HG02970 (cell line): Measurements from ENCODE around the gene FCGR3A.
A peak's percentile ranks its signal among the peaks of the same experiment; 100 is the strongest.
"Not testable (repeated sequence)": the region's sequence is repeated elsewhere in the genome, so short reads cannot be mapped to it uniquely, and the experiment has no call there.

ENCODE experiments used
- ATAC-seq: cut with Tn5 transposase; IDR thresholded peaks from one replicate; pipeline ENCODE4 v1.9.1; 2021; ENCODE audit warnings: mild to moderate bottlenecking, moderate library complexity, moderate number of reproducible peaks; ENCODE audit not compliant: unreplicated experiment, low FRiP score

The FCGR3A gene

DNA sequence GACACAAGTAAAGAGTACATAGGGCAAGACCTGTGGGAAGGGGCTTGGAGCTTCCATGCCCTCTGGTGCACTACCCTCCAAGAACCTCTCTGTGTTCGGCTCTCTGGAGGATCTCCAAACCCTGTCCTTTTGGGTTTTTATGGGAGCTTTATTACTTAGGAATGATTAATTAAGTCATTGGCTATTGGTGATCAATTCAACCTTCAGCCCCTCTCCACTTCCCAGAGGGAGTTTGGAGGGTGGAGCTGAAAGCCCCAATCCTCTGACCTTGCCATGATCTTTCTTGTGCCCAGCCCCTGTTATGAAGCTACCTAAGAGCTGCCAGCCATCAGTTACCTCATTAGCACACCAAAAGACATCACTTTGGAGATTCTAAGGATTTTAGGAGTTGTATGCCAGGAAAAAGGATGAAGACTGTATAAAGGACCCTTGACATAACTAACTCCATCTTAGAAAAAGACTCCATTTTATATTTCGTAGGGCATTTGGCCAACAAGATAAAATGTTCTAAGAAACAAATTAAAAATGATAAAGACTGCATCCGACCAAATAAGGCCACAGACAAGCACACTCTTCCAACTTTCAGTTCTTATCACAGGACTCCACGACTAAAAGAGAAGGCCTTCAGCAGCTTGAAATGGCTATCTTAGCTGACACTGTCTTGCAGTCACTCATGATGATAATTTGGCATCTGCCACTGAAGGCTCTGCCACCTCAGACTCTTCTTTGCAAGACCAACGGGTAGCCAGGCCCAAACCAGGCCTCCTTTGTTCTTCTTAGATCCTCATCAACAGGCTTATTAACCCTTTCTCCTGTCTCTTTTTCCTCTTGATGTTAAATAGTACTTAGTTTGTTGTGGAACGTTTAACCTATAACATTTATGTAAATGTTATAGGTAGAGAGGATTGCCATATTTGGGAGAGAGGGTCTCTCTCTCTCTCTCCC is 8.2 kb upstream of the FCGR3A start:
- not testable (repeated sequence) for ATAC-seq

DNA sequence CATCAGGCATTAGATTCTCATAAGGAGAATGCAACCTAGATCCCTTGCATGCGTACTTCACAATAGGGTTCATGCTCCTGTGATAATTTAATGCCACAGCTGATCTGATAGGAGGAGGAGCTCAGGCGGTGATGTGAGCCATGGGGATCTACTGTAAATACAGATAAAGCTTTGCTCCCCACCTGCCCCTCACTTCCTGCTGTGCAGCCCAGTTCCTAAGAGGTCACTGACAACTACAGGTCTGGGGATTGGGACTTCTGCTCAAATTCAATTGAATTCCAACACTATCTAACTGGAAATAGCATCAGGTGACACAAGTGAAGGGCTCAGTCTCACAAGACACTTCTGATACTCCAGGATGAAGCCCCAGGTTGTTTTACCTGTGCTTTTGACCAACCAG is 7.4 kb upstream of the FCGR3A start:
- ATAC-seq: not testable (repeated sequence)

DNA sequence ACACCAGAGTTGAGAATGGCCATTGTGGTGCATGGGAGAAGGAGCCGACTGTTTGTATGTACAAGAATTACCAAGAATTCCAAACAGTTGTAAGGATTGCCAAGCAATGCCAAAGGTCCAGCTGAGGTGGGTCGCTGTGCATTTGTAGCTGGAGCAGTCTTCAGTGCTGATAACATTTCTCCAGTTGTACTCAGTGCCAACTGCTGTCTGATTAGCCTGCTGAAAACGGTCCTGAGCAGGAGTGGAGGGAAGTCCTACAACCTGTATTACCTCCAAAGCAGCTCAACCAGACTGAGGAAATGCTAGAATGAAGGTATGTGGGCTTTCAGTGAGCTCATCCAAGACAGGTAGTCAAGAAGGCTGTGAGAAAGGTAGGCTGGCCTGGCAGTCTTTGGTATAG is 6.5 kb upstream of the FCGR3A start:
- not testable (repeated sequence) for ATAC-seq

DNA sequence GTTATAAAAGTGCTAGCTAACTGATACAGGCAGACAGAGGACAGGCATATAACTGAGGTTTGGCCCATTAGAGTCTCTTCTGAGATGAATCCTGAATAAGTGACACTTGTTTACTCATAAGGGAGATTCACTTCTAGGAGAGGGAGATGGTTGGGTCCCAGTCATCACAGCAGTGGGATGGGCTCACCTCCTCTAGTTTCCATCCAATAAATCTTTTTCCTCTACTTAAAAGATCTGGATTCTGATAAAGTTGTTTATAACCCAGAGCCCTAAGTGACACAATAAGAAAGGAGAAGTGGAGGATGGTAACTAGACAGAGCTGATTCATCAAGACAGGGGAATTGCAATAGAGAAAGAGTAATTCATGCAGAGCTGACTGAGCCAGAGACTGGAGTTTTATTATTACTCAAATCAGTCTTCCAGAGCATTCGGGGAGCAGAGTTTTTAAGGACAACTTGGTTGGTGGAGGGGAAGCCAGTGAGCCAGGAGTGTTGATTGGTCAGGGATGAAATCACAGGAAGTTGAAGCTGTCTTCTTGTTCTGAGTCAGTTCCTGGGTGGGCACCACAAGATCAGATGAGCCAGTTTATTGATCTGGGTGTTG is 5.3 kb upstream of the FCGR3A start:
- ATAC-seq: not testable (repeated sequence)

DNA sequence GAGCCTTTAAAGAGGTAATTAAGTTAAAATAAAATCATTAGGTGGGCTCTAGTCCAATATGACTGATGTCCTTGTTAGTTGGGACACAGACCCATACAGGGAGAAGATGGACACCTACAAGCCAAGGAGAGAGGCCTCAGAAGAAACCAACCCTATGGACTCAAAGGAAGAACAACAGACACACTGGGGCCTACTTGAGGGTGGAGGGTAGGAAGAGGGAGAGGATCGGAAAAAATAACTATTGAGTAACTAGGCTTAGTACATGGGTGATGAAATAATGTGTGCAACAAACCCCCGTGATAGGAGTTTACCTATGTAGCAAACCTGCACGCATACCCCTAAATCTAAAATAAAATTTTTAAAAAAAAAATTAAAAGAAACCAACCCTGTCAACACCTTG is 4.7 kb upstream of the FCGR3A start:
- ATAC-seq: not testable (repeated sequence)

DNA sequence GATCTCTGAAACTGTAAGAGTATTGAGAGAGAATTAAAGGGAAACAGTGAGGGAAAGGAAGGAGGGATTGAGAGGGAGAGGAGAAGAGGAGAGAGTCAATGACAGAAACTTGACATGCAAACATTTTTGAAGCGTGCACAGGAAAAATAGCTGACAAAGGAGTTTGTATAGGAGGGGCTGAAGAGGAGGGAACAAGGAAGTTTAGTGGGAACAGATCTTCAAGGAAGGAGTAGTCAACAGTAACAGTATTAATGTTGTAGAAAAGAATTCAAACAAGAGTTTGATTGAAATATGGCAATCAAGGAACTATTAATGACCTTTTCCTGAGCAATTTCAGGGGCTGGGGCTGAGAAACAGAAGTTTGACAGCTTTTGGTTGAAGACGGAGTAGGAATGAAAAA is 4.0 kb upstream of the FCGR3A start:
- ATAC-seq: not testable (repeated sequence)

DNA sequence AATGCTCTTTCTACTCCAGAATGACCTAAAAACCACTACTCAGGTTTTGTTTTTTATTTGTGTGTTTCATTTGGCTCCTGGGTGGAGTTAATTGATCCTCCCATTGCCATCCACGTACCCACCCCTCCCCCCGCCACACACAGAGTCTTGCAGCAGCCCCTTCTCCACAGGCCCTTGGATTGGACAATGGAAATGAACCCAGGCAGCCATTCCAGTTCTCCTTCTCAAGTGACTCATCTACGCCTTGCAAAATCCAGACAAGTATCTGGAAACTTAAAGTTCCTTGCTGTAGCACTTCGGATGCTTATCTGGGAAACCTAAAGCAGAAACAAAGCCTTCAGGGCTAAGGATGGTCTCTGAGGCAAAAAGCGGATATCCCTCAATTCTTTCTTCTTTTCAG is 1.3 kb upstream of the FCGR3A start:
- ATAC-seq: not testable (repeated sequence)

DNA sequence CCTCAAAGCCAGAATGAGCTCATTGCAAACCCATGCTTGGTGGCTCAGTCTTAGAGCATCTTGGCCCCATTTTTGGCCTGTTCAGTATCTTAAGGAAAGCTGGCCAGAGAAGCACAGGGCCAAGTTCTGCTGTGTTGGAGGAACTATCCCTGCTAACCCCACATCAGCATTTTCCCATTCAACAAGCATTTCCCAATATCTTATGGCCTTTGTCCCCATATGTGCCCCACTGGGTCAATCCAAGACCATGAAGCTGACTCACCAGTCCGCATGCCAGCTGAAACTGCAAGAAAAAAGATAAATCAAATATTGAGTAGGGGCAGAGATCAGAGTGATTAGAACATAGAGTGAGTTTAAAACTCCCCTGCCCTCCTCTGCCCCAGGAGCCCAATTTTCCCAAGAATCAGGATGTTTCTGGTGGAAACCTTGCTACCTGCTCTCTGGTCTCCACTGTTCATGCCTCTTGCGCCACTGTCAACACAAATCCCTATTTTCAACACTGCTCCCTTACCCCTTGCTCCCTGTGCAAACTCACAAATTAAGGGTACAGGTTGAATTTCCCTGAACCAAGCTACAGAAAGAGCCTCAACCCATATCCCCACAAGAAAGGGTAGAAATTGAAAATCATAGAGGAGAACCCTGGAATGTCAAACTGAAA is 740 bp downstream of the FCGR3A start:
- not testable (repeated sequence) for ATAC-seq

DNA sequence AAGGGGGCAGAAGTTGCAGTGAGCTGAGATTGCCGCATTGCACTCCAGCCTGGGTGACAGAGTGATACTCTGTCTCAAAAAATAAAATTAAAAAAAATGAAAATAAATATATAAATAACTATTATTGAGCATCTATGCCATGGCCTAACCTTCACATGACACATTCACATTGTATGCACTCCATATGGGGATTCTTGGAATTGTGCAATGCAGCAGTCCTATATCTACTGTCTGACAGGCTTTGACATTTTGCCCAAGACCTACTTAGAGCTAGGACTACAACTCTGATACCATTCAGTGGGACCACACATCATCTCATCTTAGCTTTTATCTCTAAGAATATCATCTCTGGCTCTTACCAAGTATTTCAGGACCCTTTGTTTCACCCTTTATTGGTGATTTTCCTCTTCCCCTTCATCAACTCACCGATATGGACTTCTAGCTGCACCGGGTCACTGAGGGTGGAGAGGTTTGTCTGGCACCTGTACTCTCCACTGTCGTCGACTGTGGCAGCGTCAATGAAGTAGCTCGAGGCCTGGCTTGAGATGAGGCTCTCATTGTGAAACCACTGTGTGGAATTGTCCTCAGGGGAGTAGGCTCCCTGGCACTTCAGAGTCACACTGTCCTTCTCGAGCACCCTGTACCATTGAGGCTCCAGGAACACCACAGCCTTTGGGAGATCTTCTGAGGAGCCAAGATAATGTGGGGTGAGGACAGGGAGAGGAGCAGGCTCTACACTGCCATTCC is 1.4 kb downstream of the FCGR3A start:
- not testable (repeated sequence) for ATAC-seq

DNA sequence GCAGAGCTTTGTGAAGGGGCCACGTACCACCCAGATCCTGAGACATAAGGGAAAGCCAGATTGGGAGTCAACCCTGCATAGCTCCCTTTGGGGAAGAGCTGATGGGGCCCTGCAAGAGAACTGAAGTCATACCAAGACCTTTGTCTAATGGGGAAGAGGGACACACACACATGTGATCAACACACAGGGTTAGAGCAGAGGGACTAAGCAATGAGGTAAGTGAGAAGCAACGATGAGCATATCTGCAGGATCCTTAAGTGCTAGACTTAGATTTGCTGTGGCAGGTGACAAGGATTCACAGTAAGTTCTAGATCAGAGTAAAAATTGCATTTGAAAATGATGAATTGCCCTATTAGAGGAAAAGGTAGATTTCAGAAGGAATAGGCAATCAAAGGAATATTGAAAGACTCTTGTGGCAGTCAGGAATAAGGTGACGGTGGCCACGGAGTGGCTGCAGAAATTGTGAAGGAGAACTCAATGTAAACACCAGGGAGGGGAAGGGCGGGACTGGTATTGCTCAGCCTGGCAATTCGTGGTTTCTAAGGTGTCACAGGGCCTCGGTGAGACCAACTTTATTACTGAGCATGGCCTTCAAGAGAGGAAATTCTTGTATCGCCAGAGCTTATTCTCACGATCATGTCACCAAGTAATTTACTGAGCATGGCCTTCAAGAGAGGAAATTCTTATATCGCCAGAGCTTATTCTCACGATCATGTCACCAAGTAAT is 4.5 kb downstream of the FCGR3A start:
- ATAC-seq: not testable (repeated sequence)

DNA sequence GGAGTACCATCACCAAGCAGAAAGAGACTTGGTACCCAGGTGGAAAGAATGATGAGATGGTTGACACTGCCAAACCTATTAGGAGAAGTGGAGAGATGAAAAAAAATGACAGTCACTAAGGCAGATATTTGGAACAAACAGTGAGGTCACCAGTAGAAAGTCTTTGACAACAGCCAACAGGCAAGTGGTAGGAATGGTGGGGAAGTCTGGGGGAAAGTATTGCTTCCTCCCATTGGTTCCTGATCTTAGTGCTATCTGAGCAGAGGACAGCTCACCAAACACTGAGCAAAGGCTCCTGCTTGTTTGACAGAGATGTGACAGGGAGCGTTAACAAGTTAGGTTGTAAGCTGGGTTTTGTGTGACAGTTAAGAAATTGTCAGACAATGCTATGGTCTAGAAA is 6.5 kb downstream of the FCGR3A start:
- not testable (repeated sequence) for ATAC-seq

DNA sequence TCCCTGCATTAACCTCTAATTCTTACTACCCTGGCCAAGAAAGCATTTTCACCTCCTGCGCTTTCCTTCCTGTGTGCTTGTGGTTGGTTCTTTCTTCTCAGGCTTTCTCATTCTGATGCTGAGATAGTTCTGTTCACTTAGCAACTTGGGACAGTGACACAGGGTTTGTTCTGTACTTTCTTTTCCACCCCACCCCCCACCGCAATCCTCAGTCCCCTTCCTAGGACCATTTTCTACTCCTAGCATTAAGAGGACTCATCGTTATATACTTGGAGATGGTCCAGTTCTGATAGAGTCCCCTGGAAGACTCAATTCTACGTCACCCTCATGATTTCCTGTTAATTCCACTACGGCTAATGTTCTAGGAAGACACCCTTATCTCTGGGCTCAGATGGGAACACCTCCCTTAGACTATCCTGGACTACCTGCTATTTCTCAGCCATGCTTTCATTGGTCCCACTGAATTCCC is 7.5 kb downstream of the FCGR3A start:
- ATAC-seq: peak; percentile 37

DNA sequence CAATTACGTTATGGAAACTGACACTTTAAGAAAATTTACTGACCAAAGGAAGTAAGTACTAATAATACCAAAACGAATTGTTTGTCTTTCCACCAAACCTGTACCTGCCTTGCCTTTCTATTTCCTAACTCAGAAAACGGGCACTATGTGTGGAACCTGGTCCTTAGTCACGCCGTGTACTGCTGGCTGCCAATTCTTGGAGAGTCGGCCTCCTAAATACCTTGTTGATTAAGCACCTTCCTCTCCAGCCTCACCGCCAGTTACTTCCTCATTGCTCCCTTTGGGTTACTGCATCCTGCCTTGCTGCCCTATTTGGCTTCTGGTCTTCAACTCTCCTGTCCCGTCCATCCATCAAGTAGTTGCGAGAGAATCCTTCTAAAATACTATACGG is 9.1 kb downstream of the FCGR3A start:
- ATAC-seq: peak; percentile 28

DNA sequence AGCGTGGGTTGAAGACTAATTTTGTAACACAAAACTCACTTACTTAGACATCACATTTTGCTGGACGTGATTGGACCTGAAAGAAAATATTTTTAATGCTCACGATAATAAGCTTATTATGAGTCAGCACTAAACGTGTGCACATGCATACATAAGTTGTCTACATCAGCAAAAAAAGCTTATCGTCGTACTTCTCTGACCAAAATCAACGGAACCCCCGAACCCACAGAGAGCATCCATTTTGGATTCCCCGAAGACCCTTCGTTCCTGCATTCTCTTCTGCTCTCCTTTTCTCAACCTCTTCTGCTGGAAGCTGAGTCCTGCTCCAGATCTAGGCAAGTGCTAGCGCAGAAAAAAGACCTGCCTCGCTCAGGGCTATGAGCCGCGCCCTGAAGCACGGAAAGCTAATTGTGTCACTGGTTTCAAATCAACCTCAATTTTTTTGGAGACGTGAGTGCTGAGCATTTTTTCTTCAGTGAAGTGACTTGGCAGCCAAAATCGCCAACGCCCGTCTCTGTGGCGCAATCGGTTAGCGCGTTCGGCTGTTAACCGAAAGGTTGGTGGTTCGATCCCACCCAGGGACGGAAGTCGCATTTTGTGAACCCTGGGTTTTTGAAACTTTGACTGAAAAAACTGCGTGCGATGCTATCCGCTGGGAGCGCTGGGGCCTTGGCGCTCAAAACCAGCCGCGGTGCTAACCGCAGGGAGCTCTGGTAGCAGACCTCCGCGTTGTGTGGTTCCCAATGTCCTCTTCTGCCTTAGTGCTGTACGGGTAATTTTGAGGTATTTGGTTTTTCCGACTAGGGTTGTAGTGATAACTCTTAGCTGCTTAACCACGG is 9.7 kb downstream of the FCGR3A start:
- ATAC-seq: peak; percentile 57

DNA sequence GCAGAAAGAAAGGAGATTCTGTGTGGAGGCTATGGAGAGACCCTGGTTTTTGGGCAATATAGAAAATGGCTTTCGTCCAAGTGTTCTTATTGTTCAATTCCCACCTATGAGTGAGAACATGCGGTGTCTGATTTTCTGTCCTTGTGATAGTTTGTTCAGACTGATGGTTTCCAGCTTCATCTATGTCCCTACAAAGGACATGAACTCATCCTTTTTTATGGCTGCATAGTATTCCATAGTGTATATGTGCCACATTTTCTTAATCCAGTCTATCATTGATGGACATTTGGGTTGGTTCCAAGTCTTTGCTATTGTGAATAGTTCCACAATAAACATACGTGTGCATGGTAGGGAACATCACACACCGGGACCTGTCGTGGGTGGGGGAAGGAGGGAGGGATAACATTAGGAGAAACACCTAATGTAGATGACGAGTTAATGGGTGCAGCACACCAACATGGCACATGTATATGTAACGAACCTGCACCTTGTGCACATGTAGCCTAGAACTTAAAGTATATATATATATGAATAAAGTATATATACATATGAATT is 10.6 kb downstream of the FCGR3A start:
- ATAC-seq: not testable (repeated sequence)

DNA sequence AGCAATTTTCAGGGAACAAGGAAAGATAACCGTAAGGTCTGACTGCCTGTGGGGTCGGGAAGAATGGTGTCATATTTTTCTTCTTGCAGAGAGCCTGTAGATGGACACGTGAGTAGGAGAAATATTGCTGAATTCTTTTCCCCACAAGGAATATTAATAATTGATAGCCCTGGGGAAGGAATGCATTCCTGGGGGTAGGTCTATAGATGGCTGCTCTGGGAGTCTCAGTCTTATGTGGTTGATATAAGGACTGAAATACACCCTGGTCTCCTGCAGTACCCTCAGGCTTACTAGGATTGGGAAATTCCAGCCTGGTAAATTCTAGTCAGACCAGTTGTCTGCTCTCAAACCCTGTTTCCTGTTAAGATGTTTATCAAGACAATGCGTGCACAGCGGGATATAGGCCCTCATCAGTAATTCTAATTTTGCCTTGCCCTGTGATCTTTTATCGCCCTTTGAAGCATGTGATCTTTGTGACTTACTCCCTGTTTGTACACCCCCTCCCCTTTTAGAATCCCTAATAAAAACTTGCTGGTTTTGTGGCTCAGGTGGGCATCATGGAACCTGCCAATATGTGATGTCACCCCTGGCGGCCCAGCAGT is 12.4 kb downstream of the FCGR3A start:
- not testable (repeated sequence) for ATAC-seq

DNA sequence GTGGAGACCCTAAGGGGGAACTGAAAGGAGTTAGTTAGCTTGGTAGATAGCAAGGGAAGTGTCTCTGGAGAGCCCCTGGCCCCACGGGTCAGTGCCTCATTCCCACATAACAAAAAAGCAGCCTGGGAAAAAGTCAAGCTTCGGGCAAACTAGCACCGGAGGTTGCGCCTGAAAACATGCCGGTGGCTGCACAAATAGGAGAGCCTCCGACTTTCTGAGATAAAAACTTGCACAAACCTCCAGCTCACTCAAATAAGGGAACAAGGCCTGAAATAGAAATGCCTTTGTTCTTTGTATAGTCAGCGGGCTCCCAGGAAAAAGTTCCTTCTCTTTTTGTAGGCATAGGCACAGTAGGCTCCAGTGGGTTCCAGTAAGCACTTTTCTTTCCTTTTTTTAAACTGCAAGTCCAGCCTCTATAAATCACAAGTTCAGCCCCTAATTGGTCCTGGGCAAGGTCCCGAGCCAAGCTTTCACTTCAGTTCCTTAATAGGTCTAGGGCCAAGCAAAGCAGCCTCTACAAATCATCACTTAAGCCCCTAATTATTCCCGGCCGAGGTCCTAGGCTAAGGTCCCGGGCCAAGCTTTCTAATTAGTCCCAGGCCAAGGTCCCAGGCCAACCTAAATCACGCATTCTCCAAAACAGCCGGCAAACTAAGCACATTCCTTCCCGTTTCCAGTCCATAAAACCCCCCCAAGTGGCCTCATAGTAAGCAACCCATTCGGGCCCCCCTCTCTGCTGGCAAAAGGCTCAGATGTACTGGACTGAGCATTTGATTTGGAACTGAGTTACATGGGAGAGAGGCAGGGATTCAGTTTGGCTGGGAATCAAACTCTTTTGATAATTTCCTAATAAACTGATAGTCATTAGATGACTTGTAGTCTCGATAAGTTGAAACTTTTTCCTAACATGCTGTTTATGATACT is 16.7 kb downstream of the FCGR3A start:
- ATAC-seq: not testable (repeated sequence)
